ENCODE results near the gene ATAD3A. TPM values are rescaled to one million over a fixed set of nuclear protein-coding genes. Genes with fewer than 3 reads are reported as not detected.

Gene ATAD3A
- total and polyA plus RNA-seq, 9 of the 15 experiments (the other 6 are each of a cell fraction or from before 2014, with no cell fraction given) = 0.10 to 173 (median 36.7) TPM

GRCh38 chr1:1574721-1575537, 63.0 kb downstream of the ATAD3A start, which contains the start of gene SSU72 (continued):
- TF ChIP-seq, protein P1, sequence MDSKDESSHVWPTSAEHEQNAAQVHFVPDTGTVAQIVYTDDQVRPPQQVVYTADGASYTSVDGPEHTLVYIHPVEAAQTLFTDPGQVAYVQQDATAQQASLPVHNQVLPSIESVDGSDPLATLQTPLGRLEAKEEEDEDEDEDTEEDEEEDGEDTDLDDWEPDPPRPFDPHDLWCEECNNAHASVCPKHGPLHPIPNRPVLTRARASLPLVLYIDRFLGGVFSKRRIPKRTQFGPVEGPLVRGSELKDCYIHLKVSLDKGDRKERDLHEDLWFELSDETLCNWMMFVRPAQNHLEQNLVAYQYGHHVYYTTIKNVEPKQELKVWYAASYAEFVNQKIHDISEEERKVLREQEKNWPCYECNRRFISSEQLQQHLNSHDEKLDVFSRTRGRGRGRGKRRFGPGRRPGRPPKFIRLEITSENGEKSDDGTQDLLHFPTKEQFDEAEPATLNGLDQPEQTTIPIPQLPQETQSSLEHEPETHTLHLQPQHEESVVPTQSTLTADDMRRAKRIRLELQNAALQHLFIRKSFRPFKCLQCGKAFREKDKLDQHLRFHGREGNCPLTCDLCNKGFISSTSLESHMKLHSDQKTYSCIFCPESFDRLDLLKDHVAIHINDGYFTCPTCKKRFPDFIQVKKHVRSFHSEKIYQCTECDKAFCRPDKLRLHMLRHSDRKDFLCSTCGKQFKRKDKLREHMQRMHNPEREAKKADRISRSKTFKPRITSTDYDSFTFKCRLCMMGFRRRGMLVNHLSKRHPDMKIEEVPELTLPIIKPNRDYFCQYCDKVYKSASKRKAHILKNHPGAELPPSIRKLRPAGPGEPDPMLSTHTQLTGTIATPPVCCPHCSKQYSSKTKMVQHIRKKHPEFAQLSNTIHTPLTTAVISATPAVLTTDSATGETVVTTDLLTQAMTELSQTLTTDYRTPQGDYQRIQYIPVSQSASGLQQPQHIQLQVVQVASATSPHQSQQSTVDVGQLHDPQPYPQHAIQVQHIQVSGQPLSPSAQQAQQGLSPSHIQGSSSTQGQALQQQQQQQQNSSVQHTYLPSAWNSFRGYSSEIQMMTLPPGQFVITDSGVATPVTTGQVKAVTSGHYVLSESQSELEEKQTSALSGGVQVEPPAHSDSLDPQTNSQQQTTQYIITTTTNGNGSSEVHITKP (IDR thresholded peaks at IDR 0.05; ENCODE audit: partially characterized antibody) = no peak
- TF ChIP-seq CHD2 (IDR thresholded peaks at IDR 0.05; ENCODE audit: low read depth, low read length) (no peak), PTBP1 (IDR thresholded peaks at IDR 0.05; ENCODE audit: low read depth, low read length) (no peak), BHLHE40 (IDR thresholded peaks at IDR 0.05; ENCODE audit: low read length) (peak; percentile 64), DNMT1 (IDR thresholded peaks at IDR 0.05) (no peak), CREB3 (tag; conservative IDR thresholded peaks at IDR 0.05; ENCODE audit: low read depth) (no peak), MTA3 (IDR thresholded peaks at IDR 0.05; ENCODE audit: borderline replicate concordance) (peak; percentile 27), CBX3 (IDR thresholded peaks at IDR 0.05; ENCODE audit: borderline replicate concordance in 1 of 2, low read length in 2 of 2) (no peak), DMBX1 (CRISPR knock-in tag; IDR thresholded peaks at IDR 0.05; ENCODE audit: borderline replicate concordance) (0 out of 2 replicates have a peak, but pooled peaks have one; percentile 3), SIRT6 (IDR thresholded peaks at IDR 0.05; ENCODE audit: low read depth, low read length) (no peak), ELF2 (CRISPR knock-in tag; IDR thresholded peaks at IDR 0.05) (peak; percentile 45; the same call in 1 of the 2 replicates), ZNF232 (CRISPR knock-in tag; IDR thresholded peaks at IDR 0.05) (0 out of 2 replicates have a peak, but pooled peaks have one; percentile 22)
- TF ChIP-seq, protein P2, sequence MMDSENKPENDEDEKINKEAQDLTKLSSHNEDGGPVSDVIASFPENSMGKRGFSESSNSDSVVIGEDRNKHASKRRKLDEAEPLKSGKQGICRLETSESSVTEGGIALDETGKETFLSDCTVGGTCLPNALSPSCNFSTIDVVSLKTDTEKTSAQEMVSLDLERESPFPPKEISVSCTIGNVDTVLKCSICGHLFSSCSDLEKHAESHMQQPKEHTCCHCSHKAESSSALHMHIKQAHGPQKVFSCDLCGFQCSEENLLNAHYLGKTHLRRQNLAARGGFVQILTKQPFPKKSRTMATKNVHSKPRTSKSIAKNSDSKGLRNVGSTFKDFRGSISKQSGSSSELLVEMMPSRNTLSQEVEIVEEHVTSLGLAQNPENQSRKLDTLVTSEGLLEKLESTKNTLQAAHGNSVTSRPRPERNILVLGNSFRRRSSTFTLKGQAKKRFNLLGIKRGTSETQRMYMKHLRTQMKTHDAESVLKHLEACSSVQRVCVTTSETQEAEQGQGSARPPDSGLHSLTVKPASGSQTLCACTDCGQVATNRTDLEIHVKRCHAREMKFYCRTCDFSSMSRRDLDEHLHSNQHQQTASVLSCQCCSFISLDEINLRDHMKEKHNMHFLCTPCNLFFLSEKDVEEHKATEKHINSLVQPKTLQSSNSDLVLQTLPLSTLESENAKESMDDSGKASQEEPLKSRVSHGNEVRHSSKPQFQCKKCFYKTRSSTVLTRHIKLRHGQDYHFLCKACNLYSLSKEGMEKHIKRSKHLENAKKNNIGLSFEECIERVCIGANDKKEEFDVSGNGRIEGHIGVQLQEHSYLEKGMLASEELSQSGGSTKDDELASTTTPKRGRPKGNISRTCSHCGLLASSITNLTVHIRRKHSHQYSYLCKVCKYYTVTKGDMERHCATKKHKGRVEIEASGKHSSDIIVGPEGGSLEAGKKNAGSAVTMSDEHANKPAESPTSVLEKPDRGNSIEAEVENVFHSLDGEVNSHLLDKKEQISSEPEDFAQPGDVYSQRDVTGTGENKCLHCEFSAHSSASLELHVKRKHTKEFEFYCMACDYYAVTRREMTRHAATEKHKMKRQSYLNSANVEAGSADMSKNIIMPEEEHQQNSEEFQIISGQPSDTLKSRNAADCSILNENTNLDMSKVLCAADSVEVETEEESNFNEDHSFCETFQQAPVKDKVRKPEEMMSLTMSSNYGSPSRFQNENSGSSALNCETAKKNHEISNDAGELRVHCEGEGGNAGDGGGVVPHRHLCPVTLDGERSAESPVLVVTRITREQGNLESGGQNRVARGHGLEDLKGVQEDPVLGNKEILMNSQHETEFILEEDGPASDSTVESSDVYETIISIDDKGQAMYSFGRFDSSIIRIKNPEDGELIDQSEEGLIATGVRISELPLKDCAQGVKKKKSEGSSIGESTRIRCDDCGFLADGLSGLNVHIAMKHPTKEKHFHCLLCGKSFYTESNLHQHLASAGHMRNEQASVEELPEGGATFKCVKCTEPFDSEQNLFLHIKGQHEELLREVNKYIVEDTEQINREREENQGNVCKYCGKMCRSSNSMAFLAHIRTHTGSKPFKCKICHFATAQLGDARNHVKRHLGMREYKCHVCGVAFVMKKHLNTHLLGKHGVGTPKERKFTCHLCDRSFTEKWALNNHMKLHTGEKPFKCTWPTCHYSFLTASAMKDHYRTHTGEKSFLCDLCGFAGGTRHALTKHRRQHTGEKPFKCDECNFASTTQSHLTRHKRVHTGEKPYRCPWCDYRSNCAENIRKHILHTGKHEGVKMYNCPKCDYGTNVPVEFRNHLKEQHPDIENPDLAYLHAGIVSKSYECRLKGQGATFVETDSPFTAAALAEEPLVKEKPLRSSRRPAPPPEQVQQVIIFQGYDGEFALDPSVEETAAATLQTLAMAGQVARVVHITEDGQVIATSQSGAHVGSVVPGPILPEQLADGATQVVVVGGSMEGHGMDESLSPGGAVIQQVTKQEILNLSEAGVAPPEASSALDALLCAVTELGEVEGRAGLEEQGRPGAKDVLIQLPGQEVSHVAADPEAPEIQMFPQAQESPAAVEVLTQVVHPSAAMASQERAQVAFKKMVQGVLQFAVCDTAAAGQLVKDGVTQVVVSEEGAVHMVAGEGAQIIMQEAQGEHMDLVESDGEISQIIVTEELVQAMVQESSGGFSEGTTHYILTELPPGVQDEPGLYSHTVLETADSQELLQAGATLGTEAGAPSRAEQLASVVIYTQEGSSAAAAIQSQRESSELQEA (IDR thresholded peaks at IDR 0.05; ENCODE audit: low read depth) = no peak

Measured in K562 (cell line).